Pancreas (tissue), 10 donors: Measurements from ENCODE around the gene PACRG. TPM values are rescaled to one million over a fixed set of nuclear protein-coding genes. Genes with fewer than 3 reads are reported as not detected.

Source experiments
- ATAC-seq, 4 donors: fragments of 200-7000 bp; cut with Tn5 transposase; one replicate each; pipeline versions ENCODE4 v1.8.0 to v1.9.1; 2020; ENCODE audit warnings: mild to moderate bottlenecking in 4 of 4, moderate library complexity in 4 of 4
- DNase-seq, 6 donors: peaks; one replicate each; pipeline ENCODE4 v3.0.0-alpha.2; 2020
- FAIRE-seq: peaks from 2 replicates; lab custom pipeline; 2012; peaks lifted over from hg19 to GRCh38; lab: Jason Lieb, UNC
- H3K27ac ChIP-seq, 4 donors: fragments of 200-600 bp; sonication (generic); 1 replicate in 3 of 4; 2 replicates in 1 of 4; pipeline versions ENCODE4 v1.5.0 to v1.8.0; 2020
- H3K27me3 ChIP-seq, 4 donors: fragments of 200-600 bp; one replicate each; pipeline ENCODE4 v1.8.0; 2021
- H3K36me3 ChIP-seq, 3 donors: fragments of 200-600 bp; sonication (generic) in 1 of 3; one replicate each; pipeline versions ENCODE4 v1.5.0 to v1.8.0; 2020 to 2021
- H3K4me1 ChIP-seq, 3 donors: fragments of 200-600 bp; one replicate each; pipeline ENCODE4 v1.8.0; 2021
- H3K4me3 ChIP-seq, 4 donors: fragments of 200-600 bp; sonication (generic) in 2 of 4; one replicate each; pipeline versions ENCODE4 v1.5.0 to v1.8.0; 2020 to 2021
- H3K9me3 ChIP-seq, 4 donors: fragments of 200-600 bp; one replicate each; pipeline ENCODE4 v1.8.0; 2021
- CTCF ChIP-seq, 4 donors: fragments of 200-600 bp; sonication (generic) in 3 of 4; IDR thresholded peaks; one replicate each; pipeline versions ENCODE4 v1.5.0 to v1.8.0; 2021; ENCODE audit warnings: antibody characterized with exemption in 4 of 4
- WGBS, 2 donors: extraction: QIAGEN DNeasy Blood & Tissue Kit; methylation state at CpG; one replicate each; pipeline ENCODE4 v1.1.7; 2013; 5-methylcytosine and 5-hydroxymethylcytosine counted together
- intact Hi-C, 3 donors: fragments of 100-400 bp; cut with DNase I; formaldehyde crosslinking; loops; one replicate each; pipeline versions ENCODE4 v1.11.1 to v1.14.2; 2022
- polyA plus RNA-seq, 2 donors: library from polyadenylated mRNA; stranded (reverse); fragments of 200-250 nt; gene quantifications; one replicate each; pipeline ENCODE4 v1.2.3, GENCODE V29; 2013
- total RNA-seq, 6 donors: library from RNA; stranded (reverse); fragmentation: NEBNext Ultra II Directional in 4 of 6; extraction: Animal tissue kit (Norgen Biotek cat#: 25700) in 4 of 6; gene quantifications; one replicate each; pipeline versions ENCODE4 v1.2.1 to v1.2.4, GENCODE V29; 2021 to 2023
- donor health status: healthy with polysubstance abuse.
- donor health status: DM: no; HTN: no; CAD: no; lungs with moderate emphysema.
- donor health status: DM: no; HTN: no; CAD: no.
- donor health status: control.
- donor health status: control.
- donor health status: Bipolar disorder and iron deficiency.
- donor health status: DM: yes; HTN: yes; CAD: no.
- donor health status: DM: no; HTN: no; CAD: no.
- donor health status: DM: no; HTN: no; CAD: no.
- donor health status: DM: yes; HTN: yes; CAD: no.

Gene PACRG
- total and polyA plus RNA-seq, 8 donors, result 2.5 to 7.1 (median 3.5) TPM

DNA sequence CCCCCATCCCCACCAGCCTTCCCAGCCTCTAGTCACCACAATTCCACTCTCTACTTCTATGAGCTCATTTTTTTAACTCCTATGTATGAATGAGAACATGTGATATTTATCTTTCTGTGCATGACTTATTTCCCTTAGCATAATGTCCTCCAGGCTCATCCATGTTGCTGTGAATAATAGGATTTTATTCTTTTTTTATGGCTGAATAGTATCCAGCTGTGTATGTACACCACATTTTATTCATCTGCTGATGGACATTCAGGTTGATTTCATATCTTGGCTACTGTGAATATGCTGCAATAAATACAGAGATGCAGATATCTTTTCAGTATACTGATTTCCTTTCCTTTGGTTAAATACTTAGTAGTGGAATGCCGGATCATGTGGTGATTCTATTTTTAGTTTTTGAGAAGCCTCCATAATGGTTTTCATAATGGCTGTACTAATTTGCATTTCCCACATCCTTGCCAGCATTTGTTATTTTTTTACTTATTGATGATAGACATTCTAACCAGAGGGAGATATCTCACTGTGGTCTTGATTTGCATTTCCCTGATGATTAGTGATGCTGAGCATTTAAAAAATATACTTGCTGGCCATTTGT, 194.9 kb downstream of the PACRG start:
- Histone ChIP-seq H3K27ac (no peak overlapping the region), H3K4me1 (no peaks in the 10 kb centered on the region), H3K4me3 (no peak overlapping the region), H3K9me3 (no peaks in the 10 kb centered on the region), H3K27me3 (no peaks in the 10 kb centered on the region), H3K36me3 (no peaks in the 10 kb centered on the region)
- DNase-seq (no peak), ATAC-seq (no peak), FAIRE-seq (no peak)
- 70 to 77% methylated on average over 1 of the region's 1 CpG for WGBS, 2 donors
- TF ChIP-seq CTCF (IDR thresholded peaks at IDR 0.05), result no peak
- intact Hi-C loops, result no loop called here

DNA sequence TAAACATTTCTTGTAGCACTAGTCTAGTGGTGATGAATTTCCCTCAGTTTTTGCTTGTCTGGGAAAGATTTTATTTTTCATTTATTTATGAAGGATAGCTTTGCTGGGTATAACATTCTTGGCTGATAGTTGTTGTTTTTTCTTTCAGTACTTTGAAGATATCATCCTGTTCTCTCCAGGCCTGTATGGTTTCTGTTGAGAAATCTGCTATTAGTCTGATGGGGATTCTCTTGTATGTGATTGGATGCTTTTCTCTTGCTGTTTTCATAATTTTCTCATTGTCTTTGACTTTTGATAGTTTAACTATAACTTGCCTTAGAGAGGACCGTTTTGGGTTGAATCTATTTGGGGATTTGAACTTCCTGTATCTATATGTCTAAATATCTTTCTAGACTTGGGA, 207.1 kb downstream of the PACRG start:
- no peak for DNase-seq
- FAIRE-seq, result no peak
- Histone ChIP-seq H3K4me3 (no peak overlapping the region), H3K36me3 (no peaks in the 10 kb centered on the region), H3K27ac (no peak overlapping the region), H3K27me3 (no peaks in the 10 kb centered on the region), H3K4me1 (no peaks in the 10 kb centered on the region), H3K9me3 (no peaks in the 10 kb centered on the region)
- TF ChIP-seq CTCF (IDR thresholded peaks at IDR 0.05), result no peak
- intact Hi-C loops, result no loop called here
- ATAC-seq, result no peak
- WGBS, 2 donors, result 47 to 48% methylated on average over 1 of the region's 1 CpG

GRCh38 chr6:162940426-162940825, 212.7 kb downstream of the PACRG start:
- no peak for FAIRE-seq
- intact Hi-C loops, result no loop called here
- Histone ChIP-seq H3K4me1 (no peaks in the 10 kb centered on the region), H3K4me3 (no peak overlapping the region), H3K27me3 (no peaks in the 10 kb centered on the region), H3K9me3 (no peaks in the 10 kb centered on the region), H3K36me3 (no peaks in the 10 kb centered on the region), H3K27ac (no peak overlapping the region)
- WGBS, 2 donors, result 69 to 73% methylated on average over 5 of the region's 5 CpGs
- DNase-seq, result no peak
- ATAC-seq, result no peak
- TF ChIP-seq CTCF (IDR thresholded peaks at IDR 0.05), result no peak

DNA sequence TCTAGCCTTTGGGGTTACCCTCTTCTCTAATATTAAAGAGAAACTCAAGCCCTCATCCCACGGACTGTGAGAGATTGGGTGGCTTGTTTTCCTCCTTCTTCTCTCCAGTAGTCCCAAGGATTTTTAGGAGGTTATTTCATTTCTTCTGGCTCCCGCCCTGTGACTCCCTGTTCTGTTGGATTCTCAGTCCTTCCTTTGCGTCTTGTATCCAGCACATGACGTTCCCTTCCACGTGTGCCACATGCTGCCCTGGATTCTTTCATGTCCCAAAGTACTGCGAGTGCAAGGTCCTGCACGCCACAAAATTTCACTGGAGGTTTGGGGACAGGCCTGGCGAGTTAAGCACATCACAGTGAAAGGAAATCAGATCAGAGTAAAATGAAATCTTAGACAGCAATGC, 213.4 kb downstream of the PACRG start:
- DNase-seq, result no peak

More for the DNA sequence above, 213.4 kb downstream of the PACRG start:
- intact Hi-C loops, result no loop called here
- no peak for ATAC-seq
- Histone ChIP-seq H3K4me3 (no peak overlapping the region), H3K27ac (no peak overlapping the region), H3K27me3 (no peaks in the 10 kb centered on the region), H3K9me3 (no peaks in the 10 kb centered on the region), H3K4me1 (no peaks in the 10 kb centered on the region), H3K36me3 (no peaks in the 10 kb centered on the region)
- no peak for TF ChIP-seq CTCF (IDR thresholded peaks at IDR 0.05)
- no peak for FAIRE-seq
- 66% methylated on average over 8 of the region's 8 CpGs for WGBS, 2 donors
